Non-pigmented ciliary epithelial cell (primary cell): ENCODE results near the gene CAMTA1.
"Not testable (repeated sequence)": the region's sequence is repeated elsewhere in the genome, so short reads cannot be mapped to it uniquely, and the experiment has no call there.

ENCODE experiments used
- DNase-seq: peaks from one replicate; pipeline ENCODE4 v3.0.0-alpha.2; 2010; ENCODE audit warnings: low read depth

CAMTA1 gene

GRCh38 chr1:6907676-6908434, 122.6 kb downstream of the CAMTA1 start:
- DNase-seq, result no peak

DNA sequence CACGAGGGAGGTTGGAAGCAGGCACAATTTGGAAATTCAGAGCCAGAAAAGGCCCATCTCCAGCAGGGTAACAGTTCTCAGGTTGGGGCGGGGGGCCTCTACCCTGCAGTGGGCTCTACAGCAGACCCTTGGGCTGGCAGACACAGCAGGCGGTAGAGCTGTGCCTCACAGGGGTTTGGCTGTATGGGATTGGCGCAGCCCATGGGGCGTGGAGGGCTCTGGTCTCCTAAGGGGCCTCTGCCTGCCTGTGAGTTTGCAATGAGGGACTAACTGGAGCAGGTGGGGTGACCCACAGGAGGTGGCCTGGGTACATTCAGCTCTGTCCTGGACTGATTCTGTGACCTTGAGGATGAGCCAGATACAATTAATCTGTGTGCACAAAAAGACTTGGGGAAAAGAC, 124.1 kb downstream of the CAMTA1 start:
- DNase-seq, result no peak

DNA sequence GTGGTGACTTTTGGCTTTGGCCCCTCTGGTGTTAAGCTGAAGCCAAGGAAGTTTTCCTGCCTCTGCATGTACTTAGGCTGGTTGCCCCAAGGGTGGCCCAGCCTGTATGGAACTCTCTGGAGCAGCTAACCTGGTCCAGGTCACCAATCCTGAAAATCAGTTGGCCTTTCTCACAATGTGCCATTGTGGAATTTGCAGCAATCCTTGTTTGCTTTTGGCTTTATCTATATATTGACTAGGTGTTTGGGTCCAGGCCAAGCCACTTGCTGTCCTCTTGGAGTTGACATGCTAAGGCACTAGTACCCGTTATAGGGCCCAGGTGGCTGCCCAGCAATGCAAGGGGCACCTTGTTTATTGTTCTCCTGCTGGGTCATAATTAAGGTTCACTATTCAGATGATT, 124.6 kb downstream of the CAMTA1 start:
- DNase-seq, result no peak

- no peak for DNase-seq
These were observed 126.0 kb downstream of the CAMTA1 start for GRCh38 chr1:6911021-6911941.

- no peak for DNase-seq
These were observed 126.7 kb downstream of the CAMTA1 start for GRCh38 chr1:6911974-6912373.

- DNase-seq, result no peak
These were observed 127.3 kb downstream of the CAMTA1 start for GRCh38 chr1:6912518-6912917.

DNA sequence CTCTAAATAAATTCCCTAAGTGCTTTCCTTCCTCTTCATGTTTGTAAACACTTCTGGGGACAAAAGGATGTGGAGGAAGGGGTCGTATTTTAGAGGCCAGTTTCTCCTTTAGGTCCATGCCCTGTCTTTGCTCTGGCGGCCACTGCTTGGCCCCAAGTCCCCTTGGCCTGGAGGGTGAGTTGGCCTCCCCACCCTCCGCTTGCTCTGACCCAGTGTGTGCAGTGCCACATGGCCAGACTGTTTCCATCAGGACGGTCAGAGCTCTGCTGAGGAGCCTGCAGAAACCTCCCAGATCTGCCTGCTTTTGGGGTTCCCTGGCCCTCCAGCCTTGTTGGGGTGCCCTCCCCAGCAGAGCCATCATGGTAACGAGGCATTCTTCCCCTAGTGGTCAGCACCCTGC, 127.8 kb downstream of the CAMTA1 start:
- DNase-seq, result no peak

- DNase-seq, result no peak
These were observed 129.5 kb downstream of the CAMTA1 start for GRCh38 chr1:6914706-6915105.

DNA sequence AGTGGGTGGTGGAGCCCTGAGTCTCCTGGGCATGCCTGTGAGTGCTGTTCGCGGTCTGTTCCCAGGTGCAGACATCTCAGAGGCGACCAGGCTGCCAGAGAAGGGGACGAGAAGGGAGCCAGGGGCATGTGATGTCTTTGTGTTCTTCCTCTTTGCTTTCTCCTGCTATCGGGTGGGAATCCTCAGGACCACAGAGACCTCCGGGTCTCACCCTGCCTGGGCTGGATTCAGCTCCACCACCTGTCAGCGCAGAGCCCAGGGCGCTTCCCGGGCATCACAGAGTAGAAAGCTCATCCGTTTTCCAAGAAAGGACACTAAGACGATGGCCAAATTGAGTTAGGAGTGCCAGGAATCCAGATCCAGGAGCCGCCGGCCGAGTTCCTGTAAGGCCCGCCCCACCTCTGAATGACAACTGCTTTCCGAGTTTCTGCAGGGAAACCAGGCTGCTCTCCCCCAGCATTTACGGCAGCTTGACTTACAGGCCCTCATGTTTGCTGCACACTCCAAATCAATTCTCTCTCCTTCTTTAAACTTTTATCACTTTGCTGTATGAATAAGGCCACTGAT, 130.8 kb downstream of the CAMTA1 start:
- DNase-seq, result no peak

- no peak for DNase-seq
These were observed 131.8 kb downstream of the CAMTA1 start for GRCh38 chr1:6917067-6917466.

DNA sequence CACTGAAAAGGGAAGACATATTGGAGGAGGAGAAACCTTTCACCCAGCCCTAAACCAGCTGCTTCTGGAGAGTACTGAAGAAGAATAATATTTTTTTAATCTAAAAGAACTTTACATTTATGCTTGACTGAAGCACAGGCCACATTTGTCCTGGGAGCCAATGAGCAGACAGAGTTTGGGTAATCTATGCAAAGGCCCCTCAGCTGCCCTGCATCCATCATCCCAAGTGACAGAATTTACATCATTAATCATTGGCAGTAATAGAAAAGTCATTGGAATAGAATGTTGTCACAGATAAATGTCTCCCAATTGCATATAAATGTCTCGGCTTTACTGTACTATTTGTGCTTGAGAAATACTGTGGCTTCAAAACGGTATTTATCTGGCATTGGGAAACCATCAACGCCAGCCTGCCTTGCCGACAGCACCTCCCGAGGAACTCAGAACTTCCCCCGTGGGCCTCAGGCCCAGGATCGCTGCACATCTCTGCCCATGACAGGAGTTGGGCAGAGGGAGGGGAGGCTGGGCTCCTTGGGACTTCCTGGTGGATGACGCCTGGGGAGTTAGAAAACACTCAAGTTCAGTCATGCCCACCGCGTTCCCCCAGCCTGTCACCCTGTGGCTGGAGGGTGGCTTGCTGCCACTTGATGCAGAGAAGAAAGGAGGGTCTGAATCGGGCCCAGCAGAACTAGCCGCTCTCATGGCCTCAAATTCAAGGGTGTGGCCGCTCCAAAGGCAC, 133.1 kb downstream of the CAMTA1 start:
- no peak for DNase-seq

DNA sequence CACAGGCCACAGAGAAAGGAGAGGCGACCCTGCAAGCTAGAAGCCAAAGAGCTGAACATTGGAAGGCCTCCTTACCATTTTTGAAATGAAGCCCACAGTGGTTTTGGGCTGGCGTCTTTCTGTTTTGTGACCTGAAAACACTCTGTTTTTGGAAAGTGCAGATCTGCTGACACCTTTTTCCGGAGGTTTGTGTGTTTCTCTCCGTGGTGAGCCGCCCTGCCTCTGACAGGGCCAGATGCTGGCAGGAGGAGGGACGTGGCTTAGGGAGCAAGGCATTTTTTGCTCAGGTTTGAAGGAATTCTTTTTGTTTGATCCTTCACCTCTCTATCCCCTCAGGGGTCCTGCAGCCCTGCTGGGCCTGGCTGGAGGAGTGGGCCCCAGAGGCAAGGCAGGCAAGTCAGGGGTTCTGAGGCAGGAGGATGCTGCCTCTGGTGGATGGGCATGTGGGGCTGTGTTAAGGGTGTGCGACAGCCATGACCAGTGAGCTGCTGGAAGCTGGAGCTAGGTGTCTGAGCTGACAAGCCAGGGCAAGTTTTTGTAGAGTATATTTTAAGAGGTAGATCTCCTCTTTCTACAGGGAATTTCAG, 133.8 kb downstream of the CAMTA1 start:
- DNase-seq, result no peak

GRCh38 chr1:6921506-6921905, 136.3 kb downstream of the CAMTA1 start:
- DNase-seq, result not testable (repeated sequence)

GRCh38 chr1:6922096-6922931, 137.1 kb downstream of the CAMTA1 start:
- DNase-seq, result peak; percentile 43

DNA sequence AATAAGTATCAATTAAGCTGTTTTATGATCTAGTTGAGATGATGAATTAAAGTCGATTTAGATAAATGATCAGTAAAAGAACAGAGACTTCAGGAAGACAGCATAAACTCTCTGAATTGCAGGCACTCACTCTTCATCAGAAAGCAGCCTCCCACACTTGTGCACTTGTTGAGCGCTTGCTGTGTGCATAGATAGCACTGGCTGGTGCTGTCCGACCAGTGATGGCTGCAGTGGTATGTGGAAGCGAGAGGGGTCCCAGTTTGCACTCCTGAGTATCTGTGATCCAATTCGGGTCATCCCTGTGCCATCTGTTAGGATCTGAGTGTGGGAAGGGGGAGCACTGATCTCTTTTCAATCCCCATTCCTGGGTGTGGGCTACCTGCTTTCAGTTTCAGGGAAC, 137.8 kb downstream of the CAMTA1 start:
- no peak for DNase-seq

GRCh38 chr1:6923416-6923815, 138.2 kb downstream of the CAMTA1 start:
- DNase-seq, result no peak

DNA sequence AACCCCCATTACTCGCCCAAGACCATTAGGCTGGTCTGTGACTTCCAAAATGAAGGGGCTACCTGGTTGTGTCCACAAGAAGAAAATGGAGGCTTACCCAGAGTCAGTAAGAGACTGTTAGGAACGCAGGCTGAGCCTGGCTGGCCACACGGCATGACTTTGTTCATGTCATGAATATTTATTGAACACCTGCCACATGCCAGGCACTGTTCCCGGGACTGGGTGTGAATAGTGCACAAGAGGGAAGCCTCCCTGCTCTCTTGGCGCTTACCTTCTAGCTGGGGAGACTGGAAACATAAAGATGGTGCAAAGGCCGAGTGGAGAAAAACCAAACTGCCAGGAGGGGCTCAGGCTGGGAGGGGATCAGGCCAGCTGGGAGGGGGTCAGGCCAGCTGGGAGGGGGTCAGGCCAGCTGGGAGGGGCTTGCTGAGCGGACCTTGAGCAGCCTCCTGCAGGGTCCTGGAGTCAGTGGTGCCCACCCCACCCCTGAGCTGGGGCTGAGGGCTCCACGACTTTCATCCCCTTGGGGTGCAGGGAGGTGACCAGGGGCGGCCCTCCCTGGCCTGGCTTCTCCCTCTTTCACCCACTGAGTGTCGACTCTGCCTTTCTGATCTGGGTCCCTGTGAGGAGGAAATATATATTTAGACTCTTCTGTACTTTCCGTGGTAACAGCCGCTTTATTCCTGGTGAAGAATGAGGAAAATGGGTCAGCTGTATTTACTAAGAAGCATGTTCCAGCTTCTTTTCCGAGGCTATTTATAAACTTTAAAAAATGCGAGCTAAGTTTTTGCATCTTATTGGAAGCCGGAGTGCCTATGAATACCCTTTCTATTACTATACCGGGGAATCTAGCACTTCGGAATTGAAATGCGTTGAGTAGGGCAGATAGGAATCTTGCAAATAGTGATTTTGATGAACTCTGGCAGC, 139.0 kb downstream of the CAMTA1 start:
- DNase-seq, result no peak

GRCh38 chr1:6924891-6925290, 139.6 kb downstream of the CAMTA1 start:
- DNase-seq, result no peak

GRCh38 chr1:6927626-6928025, 142.4 kb downstream of the CAMTA1 start:
- no peak for DNase-seq
